Measurements from ENCODE around the gene CLCNKB.

- no peak for TF ChIP-seq POLR2A (IDR thresholded peaks at IDR 0.05; ENCODE audit: low read depth, low read length)
- TF ChIP-seq CTCF (IDR thresholded peaks at IDR 0.05; ENCODE audit: extremely low read depth in 1 of 2, insufficient read depth in 1 of 2, low read depth in 1 of 2, low read length in 2 of 2): no peak
Observed at GRCh38 chr1:16028237-16029002, 15.2 kb upstream of the CLCNKB start.
